NCI-H345 treated with DMSO at 0.1 percent for 48 hours (cell line): ENCODE data around the gene OR52J3.

ENCODE experiments used
- DNase-seq: peaks from one replicate; lab custom pipeline; 2025; ENCODE audit not compliant: unreplicated experiment; lab: John Stamatoyannopoulos, UW

Gene OR52J3

GRCh38 chr11:5092821-5093585 is 46.7 kb downstream of the OR52J3 start:
- DNase-seq = no peak

GRCh38 chr11:5096011-5096410 is 49.7 kb downstream of the OR52J3 start:
- no peak for DNase-seq
